Inflammatory macrophage treated with lipopolysaccharide for 4 hours (primary cell): ENCODE data around the gene FOXR2.

Experiments used
- DNase-seq: peaks from one replicate; pipeline ENCODE4 v3.0.0-alpha.2; 2020

The FOXR2 gene, protein sequence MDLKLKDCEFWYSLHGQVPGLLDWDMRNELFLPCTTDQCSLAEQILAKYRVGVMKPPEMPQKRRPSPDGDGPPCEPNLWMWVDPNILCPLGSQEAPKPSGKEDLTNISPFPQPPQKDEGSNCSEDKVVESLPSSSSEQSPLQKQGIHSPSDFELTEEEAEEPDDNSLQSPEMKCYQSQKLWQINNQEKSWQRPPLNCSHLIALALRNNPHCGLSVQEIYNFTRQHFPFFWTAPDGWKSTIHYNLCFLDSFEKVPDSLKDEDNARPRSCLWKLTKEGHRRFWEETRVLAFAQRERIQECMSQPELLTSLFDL

DNA sequence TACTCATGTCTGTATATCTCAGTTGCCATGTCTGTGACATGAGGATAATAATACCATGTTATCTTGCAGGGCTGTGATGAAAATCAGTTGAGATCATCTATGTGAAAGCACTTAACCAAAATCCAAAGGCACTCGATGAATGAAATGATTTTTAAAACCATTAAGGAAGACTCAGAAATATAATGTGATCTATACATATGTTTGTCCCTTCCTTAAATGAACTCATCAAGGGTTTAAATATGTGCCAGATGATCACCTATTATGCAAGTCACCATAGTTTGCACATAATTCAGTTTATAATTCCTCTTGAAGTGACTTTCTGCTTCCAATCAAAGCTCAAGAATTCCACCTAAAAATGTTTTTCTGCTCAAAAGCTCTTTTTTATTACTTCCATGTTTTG is at the start of gene FOXR2:
FOXR2 (plus strand) TSS at position 301 of the 400 bp plus-strand sequence. CDS start 312 bp downstream, outside the sequence.
- no peak for DNase-seq

DNA sequence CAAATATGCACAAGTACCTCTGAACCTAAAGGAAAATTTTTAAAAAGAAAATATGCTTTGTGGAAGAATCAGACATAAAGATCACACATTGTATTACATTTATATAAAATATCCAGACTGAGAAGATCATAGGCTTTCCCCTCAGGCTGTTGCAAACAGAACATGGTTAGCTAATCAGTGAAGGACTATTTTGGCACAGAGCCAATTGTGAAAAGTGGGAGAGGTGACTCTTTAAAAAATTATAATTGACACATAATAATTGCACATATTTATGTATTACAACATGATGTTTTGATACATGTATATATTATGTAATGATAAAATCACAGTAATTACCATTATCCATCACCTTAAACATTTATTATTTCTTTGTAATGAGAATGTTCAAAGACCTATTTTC is 44.1 kb upstream of the FOXR2 start:
- DNase-seq, result no peak

DNA sequence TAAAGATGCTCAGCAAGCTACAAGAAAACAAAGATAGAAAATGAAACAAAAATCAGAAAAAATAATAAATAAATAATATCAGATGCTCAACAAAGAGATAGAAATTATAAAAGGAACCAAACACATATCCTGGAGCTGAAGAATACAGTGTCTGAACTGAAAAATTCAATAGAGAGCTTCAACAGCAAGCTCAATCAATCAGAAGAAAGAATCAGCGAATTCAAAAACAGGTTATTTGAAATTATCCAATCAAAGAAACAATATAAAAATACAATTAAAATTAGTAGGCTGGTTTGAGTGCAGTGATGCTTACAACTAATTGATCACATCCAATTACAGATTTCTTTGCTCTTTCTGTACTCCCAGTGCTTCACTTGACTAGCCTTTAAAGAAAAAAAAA is 40.8 kb upstream of the FOXR2 start:
- no peak for DNase-seq

DNA sequence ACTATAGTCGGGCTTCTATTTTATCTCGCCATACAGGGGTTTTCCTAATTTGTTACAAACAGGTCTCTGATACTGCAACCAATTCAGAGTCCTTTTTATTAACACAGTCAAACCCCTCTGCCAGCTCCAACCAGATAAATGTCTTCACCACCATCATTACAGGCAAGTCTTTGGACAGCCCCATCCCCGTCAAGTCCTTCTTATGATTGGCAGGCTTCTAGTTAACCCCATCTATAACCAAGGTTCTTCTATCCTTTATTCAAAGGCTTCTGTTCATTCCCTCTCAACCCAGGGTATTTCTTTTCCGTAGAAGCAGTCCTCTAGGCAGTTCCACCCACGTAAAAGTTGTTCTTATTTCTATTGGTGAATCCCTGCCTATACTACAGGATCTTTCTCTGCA is 29.9 kb upstream of the FOXR2 start:
- DNase-seq, result no peak

DNA sequence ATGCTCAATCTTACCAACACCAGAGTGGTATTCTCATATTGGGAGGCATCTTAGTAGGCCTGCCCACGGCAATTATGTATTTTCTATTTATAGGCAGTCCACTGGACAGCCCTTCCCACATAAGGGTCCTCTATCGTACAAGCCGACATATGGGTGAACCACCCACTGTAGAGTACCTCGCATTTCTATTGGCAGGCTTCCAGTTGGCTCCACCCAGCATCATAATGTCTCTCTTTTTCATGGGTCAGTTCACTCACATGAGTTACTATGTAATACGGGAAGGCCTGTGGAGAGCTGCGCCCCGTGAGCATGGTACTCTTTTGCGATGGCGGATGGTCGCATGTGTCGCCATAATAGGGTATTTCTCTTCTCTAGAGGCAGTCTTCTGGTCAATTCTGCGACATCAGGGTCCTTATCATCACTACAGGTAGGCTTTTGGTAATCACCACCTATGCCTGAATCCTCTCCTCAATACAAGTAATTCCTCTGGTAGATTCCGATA is 29.4 kb upstream of the FOXR2 start:
- DNase-seq, result no peak

DNA sequence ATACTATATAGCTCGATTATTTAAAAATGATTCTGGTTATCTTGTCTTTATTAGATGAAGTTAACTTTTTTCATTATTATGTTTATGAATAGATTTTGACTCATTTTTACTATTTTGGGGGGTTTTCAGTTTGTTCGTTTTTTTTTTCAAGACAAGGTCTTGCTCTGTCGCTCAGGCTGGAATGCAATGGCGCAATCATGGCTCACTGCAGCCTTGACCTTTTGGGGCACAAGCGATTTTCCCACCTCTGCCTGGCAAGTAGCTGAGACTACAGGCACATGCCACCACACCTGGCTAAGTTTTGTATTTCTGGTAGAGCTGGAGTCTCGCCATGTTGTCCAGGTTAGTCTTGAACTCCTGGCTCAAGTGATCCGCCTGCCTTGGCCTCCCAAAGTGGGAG is 24.9 kb upstream of the FOXR2 start:
- no peak for DNase-seq

DNA sequence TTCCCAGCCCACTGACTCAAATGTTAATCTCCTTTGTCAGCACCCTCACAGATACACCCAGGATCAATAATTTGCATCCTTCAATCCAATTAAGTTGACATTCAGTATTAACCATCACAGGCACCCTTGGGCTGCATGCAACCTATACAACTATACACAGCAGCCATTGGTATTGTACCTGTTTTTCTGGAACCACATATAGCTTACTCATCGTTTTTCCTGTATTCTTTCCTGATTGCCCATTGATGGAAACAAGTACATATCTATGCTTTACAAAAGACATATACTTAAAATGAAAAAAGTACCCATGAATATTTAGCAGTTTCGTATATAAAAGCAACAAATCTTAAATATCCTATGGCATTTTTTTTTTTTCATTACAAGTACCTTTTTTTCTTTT is 3.7 kb upstream of the FOXR2 start:
- no peak for DNase-seq

DNA sequence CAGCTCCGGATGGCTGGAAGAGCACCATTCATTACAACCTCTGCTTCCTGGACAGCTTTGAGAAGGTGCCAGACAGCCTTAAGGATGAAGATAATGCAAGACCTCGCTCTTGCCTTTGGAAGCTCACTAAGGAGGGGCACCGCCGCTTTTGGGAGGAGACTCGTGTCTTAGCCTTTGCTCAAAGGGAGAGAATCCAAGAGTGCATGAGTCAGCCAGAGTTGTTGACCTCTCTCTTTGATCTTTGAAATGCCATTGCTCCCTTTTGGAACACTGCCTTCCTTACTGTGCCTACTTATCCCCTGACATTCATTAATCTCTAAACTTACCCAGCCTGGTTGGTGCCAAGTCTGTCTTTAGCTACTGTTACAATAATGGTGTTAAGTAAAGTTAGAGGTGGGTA is 1.2 kb downstream of the FOXR2 start:
- DNase-seq, result no peak

DNA sequence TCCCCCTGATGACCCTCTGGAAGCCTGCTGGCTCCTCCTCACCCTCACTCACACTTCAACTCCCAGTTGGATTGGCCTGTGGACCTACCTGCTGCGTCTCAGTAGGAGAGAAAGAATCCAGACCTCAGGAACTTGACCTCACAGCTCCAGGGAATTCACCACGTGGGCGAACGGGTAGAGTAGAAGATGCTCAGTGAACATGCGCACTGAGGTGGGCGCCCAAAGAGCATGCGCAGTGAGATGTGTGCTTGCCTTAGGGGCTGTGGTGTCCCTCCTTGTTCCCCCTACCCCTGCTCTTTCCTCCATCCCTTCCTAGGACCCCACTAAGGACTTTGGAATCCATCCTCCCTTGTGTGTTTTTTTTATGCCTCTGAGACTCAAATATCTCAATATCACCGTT is 12.9 kb downstream of the FOXR2 start:
- DNase-seq, result no peak

DNA sequence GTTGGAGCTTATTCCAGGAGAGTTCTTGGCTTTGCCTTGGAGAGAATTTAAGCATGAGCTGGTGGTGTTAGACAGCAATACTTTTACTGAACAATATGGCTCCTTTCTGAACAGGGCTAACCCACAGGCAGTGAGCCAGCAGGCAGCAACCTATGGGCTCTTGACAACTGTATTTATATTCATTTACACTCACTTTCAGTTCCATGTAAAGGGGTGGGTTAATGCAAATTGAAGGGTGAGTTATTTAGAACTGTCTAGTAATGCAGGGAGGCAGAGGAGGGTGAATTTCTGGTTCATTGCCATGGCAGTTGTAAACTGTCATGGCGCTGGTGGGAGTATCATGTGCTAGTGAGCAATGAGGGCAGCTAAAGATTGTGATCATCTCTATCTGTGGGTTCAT is 15.7 kb downstream of the FOXR2 start:
- DNase-seq, result peak; percentile 18

DNA sequence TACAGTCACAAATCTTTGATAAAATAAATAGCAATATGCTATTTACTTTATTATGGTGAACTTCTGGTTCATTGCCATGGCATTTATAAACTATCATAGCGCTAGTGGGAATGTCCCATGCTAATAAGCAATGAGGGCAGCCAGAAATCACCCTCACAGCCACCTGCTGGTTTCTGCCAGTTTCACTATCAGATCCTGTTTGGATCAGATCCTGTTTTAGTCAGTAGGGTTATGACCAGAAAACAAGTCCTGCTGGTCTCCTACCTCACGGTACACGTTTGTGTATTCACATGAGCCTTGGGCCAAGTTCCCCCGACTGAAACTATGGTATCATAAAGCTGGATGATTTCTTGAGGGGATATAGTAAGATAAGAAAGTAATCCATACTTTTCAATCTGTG is 17.7 kb downstream of the FOXR2 start:
- peak; percentile 0 for DNase-seq

DNA sequence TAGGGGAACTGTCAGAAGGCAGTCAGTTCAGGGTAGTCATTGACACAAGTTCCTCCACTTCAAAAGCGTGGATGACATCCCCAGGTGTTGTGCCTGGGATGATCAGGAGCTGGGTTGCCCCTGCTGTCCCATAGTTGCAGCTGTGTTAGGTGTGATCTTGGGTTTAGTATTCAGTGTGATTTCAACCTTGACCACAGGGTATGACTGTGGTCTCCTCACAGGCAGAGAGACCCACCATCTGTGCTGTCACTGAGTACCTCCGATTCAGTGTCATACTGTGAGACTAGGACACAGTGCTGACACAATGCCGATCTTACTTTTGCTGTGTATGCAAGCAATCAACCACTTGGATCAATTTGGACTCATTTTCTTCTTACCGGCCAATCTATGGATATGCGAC is 25.2 kb downstream of the FOXR2 start:
- no peak for DNase-seq

DNA sequence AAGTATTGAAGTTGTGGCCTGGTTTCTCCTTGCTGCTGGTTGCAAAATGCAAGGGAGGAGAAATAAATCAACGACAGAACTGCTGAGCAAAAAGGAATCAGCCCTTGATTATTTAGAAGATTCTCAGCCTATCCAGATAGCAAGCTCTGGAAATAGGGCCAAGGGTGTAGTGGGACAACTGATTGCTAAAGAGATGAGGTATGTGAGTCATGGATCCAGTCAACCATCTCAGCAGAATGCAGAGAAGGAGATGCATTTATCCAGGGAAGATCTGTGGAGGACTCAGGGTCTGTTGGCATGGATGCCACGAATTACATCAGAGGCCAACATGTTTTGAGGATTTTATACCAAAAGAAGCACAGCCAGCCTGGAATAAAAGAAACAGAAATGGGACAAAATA is 36.7 kb downstream of the FOXR2 start:
- no peak for DNase-seq

DNA sequence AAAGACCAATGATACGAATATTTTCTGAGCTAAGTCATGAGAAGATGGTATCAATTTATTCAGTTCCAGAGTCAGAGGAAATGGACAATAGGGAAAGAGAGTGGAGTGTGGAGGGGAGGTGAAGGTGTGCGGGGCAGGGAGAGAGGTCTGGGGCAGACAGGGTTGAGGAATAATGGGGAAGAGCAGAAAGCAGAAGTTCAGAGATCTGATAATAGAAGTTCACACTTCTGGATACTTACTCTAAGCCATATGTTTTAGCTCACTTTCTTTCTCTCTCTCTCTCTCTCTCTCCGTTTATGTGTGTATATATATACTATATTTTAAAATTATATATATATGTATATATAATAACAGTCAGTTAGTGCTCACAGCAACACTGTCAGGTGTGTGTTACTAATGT is 40.4 kb downstream of the FOXR2 start:
- DNase-seq, result no peak

DNA sequence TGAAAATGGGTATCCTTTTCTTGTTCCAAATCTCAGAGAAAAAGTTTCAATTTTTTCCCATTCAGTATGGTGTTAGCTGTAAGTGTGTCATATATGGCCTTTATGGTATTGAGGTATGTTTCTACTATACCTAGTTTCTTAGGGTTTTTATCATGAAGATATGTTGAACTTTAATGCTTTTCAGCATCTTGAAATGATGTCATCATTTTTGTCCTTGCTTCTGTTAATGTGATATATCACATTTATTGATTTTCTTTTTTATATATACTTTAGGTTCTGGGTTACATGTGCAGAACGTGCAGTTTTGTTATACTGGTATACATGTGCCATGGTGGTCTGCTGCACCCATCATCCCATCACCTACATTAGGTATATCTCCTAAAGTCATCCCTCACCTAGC is 44.9 kb downstream of the FOXR2 start:
- DNase-seq, result no peak
